Testis (tissue), 2 donors: Measurements from ENCODE around the gene DNAH9.

Source experiments
- CTCF ChIP-seq, 3 experiments: fragments of 450-650 bp in 2 of 3; fragments of 200-600 bp in 1 of 3; sonication (generic) in 1 of 3; IDR thresholded peaks; one replicate each; pipeline ENCODE4 v1.5.1; 2016 to 2019; ENCODE audit warnings: antibody characterized with exemption in 3 of 3, mild to moderate bottlenecking in 2 of 3, moderate library complexity in 1 of 3
- POLR2A ChIP-seq: fragments of 450-650 bp; IDR thresholded peaks from one replicate; pipeline ENCODE4 v1.6.1; 2017; ENCODE audit warnings: antibody characterized with exemption, mild to moderate bottlenecking, moderate library complexity

- TF ChIP-seq CTCF (IDR thresholded peaks at IDR 0.05) (no peak), POLR2A (no peak)
Observed at GRCh38 chr17:11712456-11712855, 114.2 kb downstream of the DNAH9 start.
